Hepatocyte (in vitro differentiated cells): Measurements from ENCODE around the gene IL1RL2. TPM values are rescaled to one million over a fixed set of nuclear protein-coding genes. Genes with fewer than 3 reads are reported as not detected.

Source experiments
- DNase-seq: peaks from one replicate; pipeline ENCODE4 v3.0.0-alpha.2; 2016; ENCODE audit warnings: low spot score
- H2AFZ ChIP-seq: fragments of 200-600 bp; sonication (generic); 2 replicates; pipeline ENCODE4 v1.6.0; 2016; ENCODE audit warnings: antibody characterized with exemption, mild to moderate bottlenecking
- H3K27ac ChIP-seq: fragments of 200-600 bp; sonication (generic); 2 replicates; pipeline ENCODE4 v1.5.1; 2016; ENCODE audit warnings: mild to moderate bottlenecking
- H3K27me3 ChIP-seq: fragments of 200-600 bp; sonication (generic); 2 replicates; pipeline ENCODE4 v1.6.1; 2016
- H3K36me3 ChIP-seq: fragments of 200-600 bp; sonication (generic); replicated peaks from 2 replicates; pipeline ENCODE4 v1.5.1; 2016; ENCODE audit warnings: low read depth; ENCODE audit not compliant: insufficient read depth
- H3K4me1 ChIP-seq: fragments of 200-600 bp; sonication (generic); 2 replicates; pipeline ENCODE4 v1.5.1; 2016; ENCODE audit warnings: mild to moderate bottlenecking, moderate library complexity; ENCODE audit not compliant: insufficient read depth
- H3K4me2 ChIP-seq: fragments of 200-600 bp; sonication (generic); 2 replicates; pipeline ENCODE4 v1.6.0; 2016
- H3K4me3 ChIP-seq: fragments of 200-600 bp; sonication (generic); 2 replicates; pipeline ENCODE4 v1.5.1; 2016; ENCODE audit warnings: mild to moderate bottlenecking
- H3K79me2 ChIP-seq: fragments of 200-600 bp; sonication (generic); 2 replicates; pipeline ENCODE4 v1.6.0; 2017; ENCODE audit warnings: mild to moderate bottlenecking
- H3K9me2 ChIP-seq: fragments of 200-600 bp; sonication (generic); replicated peaks from 2 replicates; pipeline ENCODE4 v1.6.0; 2017; ENCODE audit warnings: mild to moderate bottlenecking; ENCODE audit not compliant: insufficient read depth
- H3K9me3 ChIP-seq: fragments of 200-600 bp; sonication (generic); 2 replicates; pipeline ENCODE4 v1.5.1; 2016; ENCODE audit warnings: low read depth, mild to moderate bottlenecking
- H4K20me1 ChIP-seq: fragments of 200-600 bp; sonication (generic); 2 replicates; pipeline ENCODE4 v1.6.0; 2016; ENCODE audit warnings: mild to moderate bottlenecking; ENCODE audit not compliant: insufficient read depth, poor library complexity, severe bottlenecking
- CTCF ChIP-seq: fragments of 200-600 bp; sonication (generic); IDR thresholded peaks from 2 replicates; pipeline ENCODE4 v1.5.1; 2016; ENCODE audit warnings: antibody characterized with exemption, mild to moderate bottlenecking; ENCODE audit not compliant: poor library complexity
- EZH2 ChIP-seq: fragments of 200-600 bp; sonication (generic); IDR thresholded peaks from 2 replicates; pipeline ENCODE4 v1.6.1; 2016; ENCODE audit warnings: antibody characterized with exemption, mild to moderate bottlenecking, borderline replicate concordance
- EZH2phosphoT487 ChIP-seq: fragments of 200-600 bp; sonication (generic); IDR thresholded peaks from one replicate; pipeline ENCODE4 v1.6.1; 2018; ENCODE audit warnings: antibody characterized with exemption, mild to moderate bottlenecking, low read depth, moderate library complexity; ENCODE audit not compliant: unreplicated experiment, severe bottlenecking
- WGBS: methylation state at CpG from one replicate; pipeline ENCODE4 v1.1.6; 2016; ENCODE audit warnings: low lambda C conversion rate; ENCODE audit errors: missing lambda C conversion rate; 5-methylcytosine and 5-hydroxymethylcytosine counted together
- polyA plus RNA-seq: library from polyadenylated mRNA; unstranded; fragments of >200 nt; fragmentation: Nextera tagmentation; extraction: Ambion mirVana; gene quantifications from 2 replicates; pipeline ENCODE4 v1.2.1, GENCODE V29; 2016
- total RNA-seq: library from RNA; depleted of rRNA; stranded (reverse); fragments of >200 nt; gene quantifications from 2 replicates; pipeline ENCODE4 v1.2.3, GENCODE V29; 2014

The IL1RL2 gene
- total and polyA plus RNA-seq, 2 experiments from 2014 or later: 1.3 TPM; not detected in 1

- Histone ChIP-seq H2AFZ (no peak overlapping the region), H3K4me1 (no peaks in the 10 kb centered on the region), H3K9me2 (no peaks in the 10 kb centered on the region), H3K36me3 (no peaks in the 10 kb centered on the region), H4K20me1 (no peaks in the 10 kb centered on the region), H3K4me3 (no peak overlapping the region), H3K9me3 (no peaks in the 10 kb centered on the region), H3K27me3 (no peaks in the 10 kb centered on the region), H3K4me2 (no peak overlapping the region), H3K79me2 (no peaks in the 10 kb centered on the region), H3K27ac (no peak overlapping the region)
- no peak for DNase-seq
- 73% methylated on average over 1 of the region's 1 CpG for WGBS
- no peak for TF ChIP-seq CTCF
- TF ChIP-seq EZH2: no peak
- no peak for TF ChIP-seq EZH2phosphoT487
Measured at GRCh38 chr2:102209474-102209873, 22.7 kb downstream of the IL1RL2 start.

- H3K9me3 ChIP-seq: peaks cover 15% of the 10 kb centered on the region
- no peaks in the 10 kb centered on the region for H4K20me1 ChIP-seq
- no peaks in the 10 kb centered on the region for H3K79me2 ChIP-seq
- H2AFZ ChIP-seq: no peak overlapping the region
- H3K9me2 ChIP-seq: no peaks in the 10 kb centered on the region
- peaks cover 4% of the 10 kb centered on the region for H3K36me3 ChIP-seq
- no peaks in the 10 kb centered on the region for H3K4me1 ChIP-seq
- H3K27me3 ChIP-seq: no peaks in the 10 kb centered on the region
- H3K27ac ChIP-seq: no peak overlapping the region
- no peak for DNase-seq
- H3K4me2 ChIP-seq: no peak overlapping the region
- H3K4me3 ChIP-seq: no peak overlapping the region
- TF ChIP-seq EZH2phosphoT487 (no peak), EZH2 (no peak), CTCF (no peak)
Measured at GRCh38 chr2:102217032-102217431, 30.2 kb downstream of the IL1RL2 start.

GRCh38 chr2:102224824-102225739, 38.3 kb downstream of the IL1RL2 start:
- no peak for DNase-seq
- no peaks in the 10 kb centered on the region for H3K27me3 ChIP-seq
- H3K9me2 ChIP-seq: no peaks in the 10 kb centered on the region
- H3K36me3 ChIP-seq: no peaks in the 10 kb centered on the region
- no peaks in the 10 kb centered on the region for H3K9me3 ChIP-seq
- H3K4me3 ChIP-seq: no peak overlapping the region
- H3K4me1 ChIP-seq: peaks cover 24% of the 10 kb centered on the region
- 87% methylated on average over 8 of the region's 8 CpGs for WGBS
- no peak overlapping the region for H3K27ac ChIP-seq
- no peaks in the 10 kb centered on the region for H3K79me2 ChIP-seq
- no peak overlapping the region for H2AFZ ChIP-seq
- no peak overlapping the region for H3K4me2 ChIP-seq
- H4K20me1 ChIP-seq: no peaks in the 10 kb centered on the region
- TF ChIP-seq CTCF (no peak), EZH2 (no peak)
